Astrocyte of the hippocampus (primary cell): ENCODE measurements around the gene SS18.

Experiments used
- DNase-seq: peaks from one replicate; pipeline ENCODE4 v3.0.0; 2011; ENCODE audit warnings: low read depth, low spot score

The SS18 gene

GRCh38 chr18:26003356-26003755, 87.1 kb downstream of the SS18 start:
- DNase-seq, result peak; percentile 36

GRCh38 chr18:26002375-26002910, 88.0 kb downstream of the SS18 start:
- no peak for DNase-seq

- no peak for DNase-seq
These were observed 92.0 kb downstream of the SS18 start for GRCh38 chr18:25998461-25998860.

GRCh38 chr18:25992566-25992965, 97.8 kb downstream of the SS18 start:
- DNase-seq, result no peak

GRCh38 chr18:25990473-25990872, 99.9 kb downstream of the SS18 start:
- no peak for DNase-seq

- DNase-seq, result no peak
These were observed 104.6 kb downstream of the SS18 start for GRCh38 chr18:25985707-25986394.

GRCh38 chr18:25983730-25984129, 106.7 kb downstream of the SS18 start:
- no peak for DNase-seq

- no peak for DNase-seq
These were observed 107.5 kb downstream of the SS18 start for GRCh38 chr18:25982961-25983360.

- DNase-seq, result no peak
These were observed 108.3 kb downstream of the SS18 start for GRCh38 chr18:25982153-25982552.

GRCh38 chr18:25979369-25980040, 110.9 kb downstream of the SS18 start:
- peak; percentile 32 for DNase-seq

- DNase-seq, result peak; percentile 77
These were observed 113.9 kb downstream of the SS18 start for GRCh38 chr18:25976554-25976953.

- DNase-seq, result no peak
These were observed 115.8 kb downstream of the SS18 start for GRCh38 chr18:25974630-25975077.
